HG03439 (cell line): ENCODE data around the gene TRIM56.
"Not testable (repeated sequence)": the region's sequence is repeated elsewhere in the genome, so short reads cannot be mapped to it uniquely, and the experiment has no call there.

Source experiments
- ATAC-seq: cut with Tn5 transposase; IDR thresholded peaks from one replicate; pipeline ENCODE4 v1.9.1; 2021; ENCODE audit warnings: mild to moderate bottlenecking, moderate library complexity; ENCODE audit not compliant: unreplicated experiment

Gene TRIM56, protein sequence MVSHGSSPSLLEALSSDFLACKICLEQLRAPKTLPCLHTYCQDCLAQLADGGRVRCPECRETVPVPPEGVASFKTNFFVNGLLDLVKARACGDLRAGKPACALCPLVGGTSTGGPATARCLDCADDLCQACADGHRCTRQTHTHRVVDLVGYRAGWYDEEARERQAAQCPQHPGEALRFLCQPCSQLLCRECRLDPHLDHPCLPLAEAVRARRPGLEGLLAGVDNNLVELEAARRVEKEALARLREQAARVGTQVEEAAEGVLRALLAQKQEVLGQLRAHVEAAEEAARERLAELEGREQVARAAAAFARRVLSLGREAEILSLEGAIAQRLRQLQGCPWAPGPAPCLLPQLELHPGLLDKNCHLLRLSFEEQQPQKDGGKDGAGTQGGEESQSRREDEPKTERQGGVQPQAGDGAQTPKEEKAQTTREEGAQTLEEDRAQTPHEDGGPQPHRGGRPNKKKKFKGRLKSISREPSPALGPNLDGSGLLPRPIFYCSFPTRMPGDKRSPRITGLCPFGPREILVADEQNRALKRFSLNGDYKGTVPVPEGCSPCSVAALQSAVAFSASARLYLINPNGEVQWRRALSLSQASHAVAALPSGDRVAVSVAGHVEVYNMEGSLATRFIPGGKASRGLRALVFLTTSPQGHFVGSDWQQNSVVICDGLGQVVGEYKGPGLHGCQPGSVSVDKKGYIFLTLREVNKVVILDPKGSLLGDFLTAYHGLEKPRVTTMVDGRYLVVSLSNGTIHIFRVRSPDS

DNA sequence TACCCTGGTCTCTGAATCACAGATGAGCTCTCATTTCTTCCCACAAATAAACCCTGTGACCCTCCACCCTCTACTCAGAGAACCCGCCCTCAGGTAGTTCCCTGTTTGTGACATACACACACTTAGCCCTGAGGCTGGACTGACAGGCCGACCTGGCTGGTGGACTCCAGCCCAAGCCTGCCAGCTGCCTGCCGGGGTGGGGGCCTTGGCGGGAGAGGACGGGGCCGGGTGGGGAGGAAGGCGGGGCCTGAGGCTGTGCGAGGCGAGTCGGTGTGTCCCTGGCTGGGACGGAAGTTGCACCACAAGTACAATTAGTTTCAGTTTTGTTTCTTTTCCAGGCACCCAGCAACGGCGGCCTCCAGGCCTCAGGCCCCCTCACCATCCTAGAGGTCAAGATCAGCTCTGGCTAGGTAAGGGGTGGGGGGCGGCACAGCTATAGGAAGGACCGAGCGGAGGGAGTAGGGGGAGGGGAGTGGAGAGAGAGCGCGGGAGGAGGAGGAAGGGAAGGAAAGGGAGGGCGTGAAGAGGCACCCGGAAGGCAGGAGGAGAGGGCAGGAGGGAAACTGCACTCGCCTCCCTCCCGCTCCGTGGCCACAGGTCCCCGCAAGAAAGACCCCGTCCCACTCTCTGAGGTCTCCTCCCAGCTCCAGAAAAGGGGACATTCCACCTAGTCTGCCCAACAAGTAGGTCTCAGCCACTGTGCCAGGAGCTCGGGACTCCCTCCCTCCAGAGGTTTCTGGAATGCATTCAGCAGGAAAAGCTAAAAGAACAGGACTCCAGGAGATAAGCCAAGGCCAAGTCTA, at the start of gene TRIM56:
Gene TRIM56 (plus strand): TSS at position 320 of the 803 bp plus-strand sequence. CDS start 1,832 bp downstream, outside the sequence.
- ATAC-seq, result peak; percentile 72

DNA sequence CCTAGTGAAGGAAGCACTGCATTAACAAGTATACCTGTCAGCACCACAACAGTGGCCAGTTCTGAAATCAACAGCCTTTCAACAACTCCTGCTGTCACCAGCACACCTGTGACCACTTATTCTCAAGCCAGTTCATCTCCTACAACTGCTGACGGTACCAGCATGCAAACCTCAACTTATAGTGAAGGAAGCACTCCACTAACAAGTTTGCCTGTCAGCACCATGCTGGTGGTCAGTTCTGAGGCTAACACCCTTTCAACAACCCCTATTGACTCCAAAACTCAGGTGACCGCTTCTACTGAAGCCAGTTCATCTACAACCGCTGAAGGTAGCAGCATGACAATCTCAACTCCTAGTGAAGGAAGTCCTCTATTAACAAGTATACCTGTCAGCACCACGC, 49.3 kb upstream of the TRIM56 start:
- ATAC-seq, result no peak

DNA sequence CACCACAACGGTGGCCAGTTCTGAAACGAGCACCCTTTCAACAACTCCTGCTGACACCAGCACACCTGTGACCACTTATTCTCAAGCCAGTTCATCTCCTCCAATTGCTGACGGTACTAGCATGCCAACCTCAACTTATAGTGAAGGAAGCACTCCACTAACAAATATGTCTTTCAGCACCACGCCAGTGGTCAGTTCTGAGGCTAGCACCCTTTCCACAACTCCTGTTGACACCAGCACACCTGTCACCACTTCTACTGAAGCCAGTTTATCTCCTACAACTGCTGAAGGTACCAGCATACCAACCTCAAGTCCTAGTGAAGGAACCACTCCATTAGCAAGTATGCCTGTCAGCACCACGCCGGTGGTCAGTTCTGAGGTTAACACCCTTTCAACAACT, 44.0 kb upstream of the TRIM56 start:
- ATAC-seq, result not testable (repeated sequence)

DNA sequence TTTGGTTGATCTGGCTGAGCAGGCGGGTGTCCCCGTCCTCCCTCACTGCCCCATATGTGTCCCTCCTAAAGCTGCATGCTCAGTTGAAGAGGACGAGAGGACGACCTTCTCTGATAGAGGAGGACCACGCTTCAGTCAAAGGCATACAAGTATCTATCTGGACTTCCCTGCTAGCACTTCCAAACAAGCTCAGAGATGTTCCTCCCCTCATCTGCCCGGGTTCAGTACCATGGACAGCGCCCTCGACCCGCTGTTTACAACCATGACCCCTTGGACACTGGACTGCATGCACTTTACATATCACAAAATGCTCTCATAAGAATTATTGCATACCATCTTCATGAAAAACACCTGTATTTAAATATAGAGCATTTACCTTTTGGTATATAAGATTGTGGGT, 26.9 kb upstream of the TRIM56 start:
- no peak for ATAC-seq

DNA sequence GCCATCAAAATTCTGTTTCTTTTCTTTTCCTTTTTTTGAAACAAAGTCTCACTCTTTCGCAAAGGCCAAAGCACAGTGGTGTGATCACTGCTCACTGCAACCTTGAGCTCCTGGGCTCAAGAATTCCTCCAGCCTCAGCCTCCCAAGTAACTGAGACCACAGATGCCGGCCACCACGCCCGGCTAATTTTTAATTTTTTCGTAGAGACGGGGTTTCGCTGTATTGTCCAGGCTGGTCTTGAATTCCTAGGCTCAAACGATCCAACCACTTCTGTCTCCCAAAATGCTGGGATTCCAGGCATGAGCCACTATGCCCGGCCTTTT, 25.7 kb upstream of the TRIM56 start:
- no peak for ATAC-seq

DNA sequence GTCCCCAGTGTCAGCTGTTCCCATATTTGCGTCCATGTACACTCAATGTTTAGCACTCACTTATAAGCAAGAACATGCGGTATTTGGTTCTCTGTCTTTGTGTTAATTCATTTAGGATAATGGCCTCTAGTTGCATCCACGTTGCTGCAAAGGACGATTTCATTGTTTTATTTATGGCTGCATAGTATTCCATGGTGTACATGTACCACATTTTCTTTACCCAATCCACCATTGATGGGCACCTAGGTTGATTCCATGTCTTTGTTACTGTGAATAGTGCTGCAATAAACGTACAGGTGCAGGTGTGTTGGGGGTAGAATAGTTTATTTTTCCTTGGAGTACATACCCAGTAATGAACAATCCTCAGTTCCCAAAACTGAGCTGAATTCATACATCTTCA, 24.3 kb upstream of the TRIM56 start:
- ATAC-seq, result no peak

DNA sequence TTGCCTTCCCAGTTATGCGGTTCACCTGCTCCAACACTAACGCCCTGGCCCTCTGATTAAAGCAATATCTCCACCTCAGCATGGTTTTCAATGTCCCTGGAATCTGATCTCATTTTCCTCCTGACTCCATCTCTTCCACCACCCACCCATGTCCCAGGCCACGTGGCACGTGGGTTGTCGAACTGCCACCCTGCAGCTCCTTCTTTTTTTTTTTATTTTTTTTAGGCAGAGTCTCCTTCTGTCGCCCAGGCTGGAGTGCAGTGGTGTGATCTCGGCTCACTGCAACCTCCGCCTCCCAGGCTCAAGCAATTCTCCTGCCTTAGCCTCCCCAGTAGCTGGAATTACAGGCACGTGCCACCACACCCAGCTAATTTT, 21.1 kb upstream of the TRIM56 start:
- not testable (repeated sequence) for ATAC-seq

DNA sequence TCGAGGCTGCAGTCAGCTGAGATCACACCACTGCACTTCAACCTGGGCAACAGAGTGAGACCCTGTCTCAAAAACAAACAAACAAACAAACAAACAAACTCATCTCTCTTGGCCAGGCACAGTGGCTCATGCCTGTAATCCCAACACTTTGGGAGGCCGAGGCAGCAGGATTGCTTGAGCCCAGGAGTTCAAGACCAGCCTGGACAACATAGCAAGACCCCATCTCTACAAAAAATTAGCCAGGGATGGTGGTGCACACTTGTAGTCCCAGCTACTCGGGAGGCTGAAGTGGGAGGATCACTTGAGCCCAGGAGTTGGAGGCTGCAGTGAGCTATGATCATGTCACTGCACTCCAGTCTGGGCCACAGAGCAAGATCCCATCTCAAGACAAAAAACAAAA, 20.1 kb upstream of the TRIM56 start:
- ATAC-seq, result not testable (repeated sequence)

DNA sequence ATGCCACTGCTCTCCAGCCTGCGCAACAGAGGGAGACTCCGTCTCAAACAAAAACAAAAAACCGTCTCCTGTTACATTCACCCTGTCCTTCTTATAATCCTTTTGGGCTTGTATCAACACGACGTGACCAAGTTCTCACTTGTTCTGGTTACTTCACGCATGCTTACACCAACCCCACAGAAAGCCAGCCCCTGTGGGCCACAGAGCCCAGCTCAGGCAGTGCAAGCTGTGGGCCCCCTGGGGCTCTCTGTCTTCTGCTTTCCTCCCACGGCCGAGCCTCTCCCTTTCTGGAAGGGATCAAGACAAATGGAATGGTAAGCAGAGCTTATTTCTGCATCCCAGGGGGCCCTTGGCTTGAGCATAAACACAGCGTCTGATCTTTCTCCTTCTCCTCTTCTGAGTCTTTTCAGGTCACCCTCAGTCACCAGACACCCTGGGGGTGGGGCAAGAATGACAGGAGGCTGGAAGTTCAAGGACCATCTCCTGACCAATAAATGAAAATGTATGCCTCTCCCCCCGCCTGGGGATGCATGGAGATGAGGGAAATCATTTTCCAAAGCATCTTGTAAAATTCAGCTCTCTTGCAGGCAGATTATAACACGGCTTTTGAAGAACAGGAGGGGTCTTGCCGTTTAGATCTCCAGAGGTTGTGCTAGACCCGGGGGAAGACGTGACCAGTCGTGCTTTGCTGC, 19.0 kb upstream of the TRIM56 start:
- ATAC-seq, result no peak

DNA sequence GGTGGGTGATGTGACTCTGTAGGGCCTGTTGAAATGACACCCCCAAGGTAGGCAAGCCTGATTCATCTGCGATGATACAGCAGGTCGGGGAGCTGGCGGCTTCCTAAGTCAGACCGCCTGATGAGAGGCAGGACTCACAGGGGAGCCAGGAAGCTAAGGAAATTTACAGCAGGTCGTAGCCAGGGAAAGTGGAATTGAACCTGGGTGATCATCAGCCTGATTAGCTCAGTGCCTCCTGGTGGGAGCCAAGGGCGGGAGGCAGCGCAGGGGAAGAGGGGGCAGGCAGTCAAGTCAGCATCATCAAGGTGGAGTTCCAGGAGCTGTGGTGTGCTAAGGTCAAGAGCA, 18.5 kb upstream of the TRIM56 start:
- ATAC-seq, result no peak

DNA sequence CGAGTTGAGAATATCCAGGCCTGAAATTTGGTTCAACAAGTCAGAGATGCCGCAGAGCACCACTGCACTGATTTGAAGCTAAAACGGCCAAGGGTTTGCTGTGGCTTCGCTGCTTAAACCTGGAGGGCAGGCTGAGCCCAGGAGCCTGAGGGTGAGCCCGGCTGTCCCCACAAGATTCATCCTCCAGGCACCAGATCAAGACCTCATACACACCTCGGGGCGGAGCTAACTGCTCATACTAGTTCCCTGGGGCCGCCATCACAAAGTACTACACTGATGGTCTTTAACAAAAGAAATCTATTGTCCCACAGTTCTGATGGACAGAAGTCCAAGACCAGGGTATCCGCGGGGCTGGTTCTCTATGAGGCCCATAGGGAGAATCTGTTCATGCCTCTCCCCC, 16.9 kb upstream of the TRIM56 start:
- ATAC-seq, result no peak

DNA sequence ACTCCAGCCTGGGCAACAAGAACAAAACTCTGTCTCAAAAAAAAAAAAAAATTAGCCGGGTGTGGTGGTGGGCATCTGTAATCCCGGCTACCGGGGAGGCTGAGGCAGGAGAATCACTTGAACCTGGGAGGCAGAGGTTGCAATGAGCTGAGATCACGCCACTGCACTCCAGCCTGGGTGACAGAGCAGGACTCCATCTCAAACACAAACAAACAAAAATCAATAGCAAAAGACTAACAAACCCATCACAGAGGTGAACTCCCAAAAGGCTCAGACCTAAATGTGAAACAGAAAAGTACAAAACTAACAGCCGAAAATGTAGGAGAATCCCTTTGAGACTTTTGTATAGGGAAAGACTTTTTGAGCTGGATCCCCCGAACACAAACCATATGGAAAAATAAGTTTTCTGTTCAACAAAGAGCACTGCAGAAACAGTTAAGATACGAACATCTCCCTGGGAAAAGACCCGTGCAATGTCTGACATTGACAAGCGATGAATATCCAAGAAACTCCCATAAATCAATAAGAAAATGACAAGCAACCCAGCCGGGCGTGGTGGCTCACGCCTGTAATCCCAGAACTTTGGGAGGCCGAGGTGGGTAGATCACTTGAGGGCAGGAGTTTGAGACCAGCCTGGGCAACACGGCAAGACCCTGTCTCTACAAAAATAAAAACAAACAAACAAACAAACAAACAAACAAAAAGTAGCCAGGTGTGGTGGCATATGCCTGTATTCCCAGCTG, 13.7 kb upstream of the TRIM56 start:
- ATAC-seq, result not testable (repeated sequence)

DNA sequence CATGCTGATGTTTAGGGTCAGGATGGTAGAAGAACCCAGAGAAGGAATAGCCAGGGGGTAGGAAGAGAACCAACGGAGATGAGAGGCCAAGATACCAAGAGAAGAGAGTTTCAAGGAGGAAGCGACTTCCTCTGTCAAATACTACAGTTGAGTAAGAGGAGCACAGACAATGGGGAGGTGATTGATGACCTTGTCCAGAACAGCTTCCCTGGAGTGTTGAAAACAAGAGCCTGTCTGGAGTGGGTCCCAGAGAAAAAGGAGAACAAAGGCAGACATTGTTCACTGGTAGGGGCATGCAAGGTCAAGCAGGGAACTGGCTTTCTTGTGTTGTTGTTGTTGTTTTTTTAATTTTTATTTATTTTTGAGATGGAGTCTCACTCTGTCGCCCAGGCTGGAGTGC, 9.6 kb upstream of the TRIM56 start:
- no peak for ATAC-seq

DNA sequence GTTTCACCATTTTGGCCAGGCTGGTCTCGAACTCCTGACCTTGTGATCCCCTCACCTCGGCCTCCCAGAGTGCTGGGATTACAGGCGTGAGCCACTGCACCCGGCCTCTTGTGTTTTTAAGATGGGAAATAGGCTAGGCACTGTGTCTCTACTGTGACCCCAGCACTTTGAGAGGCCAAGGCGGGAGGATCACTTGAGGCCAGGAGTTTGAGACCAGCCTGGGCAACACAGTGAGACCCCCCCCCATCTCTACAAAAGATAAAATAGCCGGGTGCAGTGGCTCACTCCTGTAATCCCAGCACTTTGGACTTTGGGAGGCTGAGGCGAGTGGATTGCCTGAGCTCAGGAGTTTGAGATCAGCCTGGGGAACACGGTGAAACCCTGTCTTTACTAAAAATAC, 9.1 kb upstream of the TRIM56 start:
- not testable (repeated sequence) for ATAC-seq

DNA sequence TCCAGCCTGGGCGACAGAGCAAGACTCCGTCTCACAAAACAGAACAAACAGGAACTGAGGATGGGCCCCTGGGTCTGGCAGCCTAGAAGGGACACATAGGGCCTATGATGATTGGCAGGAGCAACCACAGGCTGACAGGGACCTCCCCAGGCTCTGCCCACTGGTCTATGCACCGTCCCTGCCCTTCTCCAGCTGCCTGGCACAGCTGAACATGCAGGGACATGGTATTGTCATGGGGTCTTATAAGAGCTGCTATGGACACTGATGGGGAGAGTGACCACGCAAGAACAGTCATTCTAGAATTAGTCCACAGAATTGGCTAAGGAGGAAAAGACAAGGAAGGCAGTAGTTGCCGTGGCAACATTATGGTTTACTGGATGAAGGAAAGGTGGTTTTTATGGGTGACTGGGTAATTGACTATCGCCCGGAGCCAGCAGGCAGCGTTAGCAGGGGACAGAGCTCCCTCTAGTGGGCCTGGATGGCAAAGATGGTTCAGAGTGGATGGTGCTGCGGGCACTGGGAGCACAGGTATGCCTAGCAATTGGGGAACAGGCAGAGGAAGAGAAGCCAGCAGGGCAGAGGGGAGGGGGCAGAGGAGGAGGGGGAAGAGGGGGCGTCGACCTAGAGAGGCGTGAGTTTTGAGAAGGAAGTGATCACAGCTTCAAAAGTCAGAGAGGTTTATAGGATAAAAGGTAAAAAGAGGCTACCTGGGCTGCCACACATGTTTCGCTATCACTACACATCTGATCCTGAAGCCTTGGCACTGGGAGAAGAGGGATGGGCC, 7.8 kb upstream of the TRIM56 start:
- ATAC-seq, result peak; percentile 72

DNA sequence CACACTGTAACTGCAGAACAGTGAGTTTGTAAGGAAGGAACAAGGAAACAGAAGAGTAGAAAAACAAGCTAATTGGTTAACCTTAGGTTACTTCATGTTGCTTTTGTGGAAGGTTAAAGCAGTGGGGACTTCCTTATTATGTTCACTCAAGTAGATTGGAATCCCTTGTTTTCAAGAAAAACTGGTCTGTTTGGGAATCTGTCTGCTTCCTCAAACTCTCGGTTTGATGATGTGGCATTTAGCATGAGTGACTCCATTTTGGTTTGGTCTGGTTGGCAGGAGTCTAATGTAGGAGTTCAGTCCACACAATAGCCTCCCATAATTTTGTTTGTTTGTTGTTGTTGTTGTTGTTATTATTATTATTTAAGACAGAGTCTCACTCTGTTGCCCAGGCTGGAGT, 3.8 kb upstream of the TRIM56 start:
- no peak for ATAC-seq

DNA sequence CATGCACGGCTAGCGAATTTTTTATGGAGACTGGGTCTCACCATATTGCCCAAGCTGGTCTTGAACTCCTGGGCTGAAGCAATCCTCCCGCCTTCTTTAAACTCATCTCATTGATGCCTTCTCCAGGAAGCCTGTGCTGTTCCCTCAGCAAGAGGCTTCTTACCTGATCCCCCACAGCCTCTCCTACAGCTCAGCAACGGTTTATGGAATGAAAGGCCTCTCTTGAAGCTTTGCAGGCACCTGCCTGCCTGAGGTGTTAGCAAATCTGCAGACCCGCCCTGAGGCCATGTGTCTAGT, 468 bp upstream of the TRIM56 start:
- ATAC-seq, result no peak

DNA sequence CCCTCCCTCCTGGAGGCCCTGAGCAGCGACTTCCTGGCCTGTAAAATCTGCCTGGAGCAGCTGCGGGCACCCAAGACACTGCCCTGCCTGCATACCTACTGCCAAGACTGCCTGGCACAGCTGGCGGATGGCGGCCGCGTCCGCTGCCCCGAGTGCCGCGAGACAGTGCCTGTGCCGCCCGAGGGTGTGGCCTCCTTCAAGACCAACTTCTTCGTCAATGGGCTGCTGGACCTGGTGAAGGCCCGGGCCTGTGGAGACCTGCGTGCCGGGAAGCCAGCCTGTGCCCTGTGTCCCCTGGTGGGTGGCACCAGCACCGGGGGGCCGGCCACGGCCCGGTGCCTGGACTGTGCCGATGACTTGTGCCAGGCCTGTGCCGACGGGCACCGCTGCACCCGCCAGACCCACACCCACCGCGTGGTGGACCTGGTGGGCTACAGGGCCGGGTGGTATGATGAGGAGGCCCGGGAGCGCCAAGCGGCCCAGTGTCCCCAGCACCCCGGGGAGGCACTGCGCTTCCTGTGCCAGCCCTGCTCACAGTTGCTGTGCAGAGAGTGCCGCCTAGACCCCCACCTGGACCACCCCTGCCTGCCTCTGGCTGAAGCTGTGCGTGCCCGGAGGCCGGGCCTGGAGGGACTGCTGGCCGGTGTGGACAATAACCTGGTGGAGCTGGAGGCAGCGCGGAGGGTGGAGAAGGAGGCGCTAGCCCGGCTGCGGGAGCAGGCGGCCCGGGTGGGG, 2.2 kb downstream of the TRIM56 start:
- no peak for ATAC-seq

DNA sequence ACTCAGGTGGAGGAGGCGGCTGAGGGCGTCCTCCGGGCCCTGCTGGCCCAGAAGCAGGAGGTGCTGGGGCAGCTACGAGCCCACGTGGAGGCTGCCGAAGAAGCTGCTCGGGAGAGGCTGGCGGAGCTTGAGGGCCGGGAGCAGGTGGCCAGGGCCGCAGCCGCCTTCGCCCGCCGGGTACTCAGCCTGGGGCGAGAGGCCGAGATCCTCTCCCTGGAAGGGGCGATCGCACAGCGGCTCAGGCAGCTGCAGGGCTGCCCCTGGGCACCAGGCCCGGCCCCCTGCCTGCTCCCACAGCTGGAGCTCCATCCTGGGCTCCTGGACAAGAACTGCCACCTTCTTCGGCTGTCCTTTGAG, 2.8 kb downstream of the TRIM56 start:
- no peak for ATAC-seq
